ENCODE data around the gene TSPEAR. TPM values are rescaled to one million over a fixed set of nuclear protein-coding genes. Genes with fewer than 3 reads are reported as not detected.

Gene TSPEAR
- total and polyA plus RNA-seq, 2 of the 13 experiments (the other 11 are each of a cell fraction or from before 2014, with no cell fraction given) = 0.07 to 0.32 TPM

DNA sequence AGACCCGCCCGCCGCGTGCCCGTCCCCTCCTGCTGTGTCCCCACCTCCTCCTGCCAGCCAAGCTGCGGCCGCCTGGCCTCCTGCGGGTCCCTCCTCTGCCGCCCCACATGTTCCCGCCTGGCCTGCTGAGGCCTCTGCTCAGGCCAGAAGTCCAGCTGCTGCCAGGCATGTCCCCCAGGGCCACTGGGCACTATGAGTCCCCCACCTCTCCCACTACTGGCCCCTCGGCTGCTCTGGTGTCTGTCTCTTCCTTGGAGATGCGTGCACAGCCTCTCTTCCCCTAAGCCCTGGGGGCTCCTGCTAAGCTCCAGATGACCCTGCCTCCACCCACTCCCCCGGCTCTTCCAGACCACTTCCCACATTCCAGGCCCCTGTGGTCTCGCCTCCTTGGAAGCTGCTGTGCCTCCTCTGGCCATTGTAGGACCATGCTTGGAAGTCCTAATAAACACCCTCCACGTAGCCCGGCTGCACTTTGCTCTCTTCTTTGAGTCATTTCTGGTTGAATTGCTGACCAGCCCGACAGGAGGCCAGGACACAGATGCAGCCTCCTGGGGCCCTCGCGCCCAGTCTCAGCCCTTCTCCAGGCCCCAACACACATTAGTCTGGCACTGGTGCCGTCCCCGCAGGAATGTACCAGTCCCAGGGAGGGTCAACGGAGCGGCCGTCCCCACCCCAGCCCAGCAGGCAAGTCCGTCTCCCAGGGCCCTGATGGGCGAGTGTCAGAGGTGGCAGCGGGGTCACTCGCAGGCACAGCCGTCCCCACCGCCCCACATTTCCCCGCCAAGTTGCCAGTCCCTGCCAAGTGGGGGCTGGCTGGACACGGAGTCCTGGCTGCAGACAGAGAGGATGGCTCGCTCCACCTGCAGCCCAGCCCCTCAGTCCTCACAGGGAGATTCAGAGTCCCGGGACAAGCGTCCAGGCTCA is 13.3 kb downstream of the TSPEAR start (continued):
- TF ChIP-seq SOX13 (IDR thresholded peaks at IDR 0.05) = no peak
- no peak for TF ChIP-seq SOX13 (CRISPR knock-in tag; conservative IDR thresholded peaks at IDR 0.05 in 1 of 2, IDR thresholded peaks at IDR 0.05 in 1 of 2)
- TF ChIP-seq ZNF367 (CRISPR knock-in tag; IDR thresholded peaks at IDR 0.05; ENCODE audit: borderline replicate concordance) = no peak
- peak; percentile 52; the same call in 1 of the 2 replicates for TF ChIP-seq ZNF644 (CRISPR knock-in tag; IDR thresholded peaks at IDR 0.05; ENCODE audit: low read depth)
- TF ChIP-seq ZNF121 (CRISPR knock-in tag; IDR thresholded peaks at IDR 0.05) = no peak
- TF ChIP-seq RFXAP (CRISPR knock-in tag; IDR thresholded peaks at IDR 0.05; ENCODE audit: borderline replicate concordance) = no peak
- peak; percentile 57; the same call in 1 of the 2 replicates for TF ChIP-seq HNF1B (CRISPR knock-in tag; IDR thresholded peaks at IDR 0.05)
- TF ChIP-seq PRPF4 (IDR thresholded peaks at IDR 0.05; ENCODE audit: low read depth, low read length, poor library complexity, severe bottlenecking) = no peak
- no peak for TF ChIP-seq ZBTB33 (CRISPR knock-in tag; IDR thresholded peaks at IDR 0.05)
- TF ChIP-seq POLR2A (IDR thresholded peaks at IDR 0.05; ENCODE audit: insufficient read depth in 1 of 2, low read depth in 2 of 2, low read length in 2 of 2) = no peak
- TF ChIP-seq ATF7 (IDR thresholded peaks at IDR 0.05) = no peak
- TF ChIP-seq ATF7 (CRISPR knock-in tag; IDR thresholded peaks at IDR 0.05) = no peak
- no peak for TF ChIP-seq ZNF264 (CRISPR knock-in tag; IDR thresholded peaks at IDR 0.05)
- TF ChIP-seq ZNF674 (CRISPR knock-in tag; IDR thresholded peaks at IDR 0.05; ENCODE audit: low read depth) = no peak
- TF ChIP-seq CBX1 (IDR thresholded peaks at IDR 0.05; ENCODE audit: low read depth) = no peak
- no peak for TF ChIP-seq ZNF24 (IDR thresholded peaks at IDR 0.05)
- 0 out of 2 replicates have a peak, but pooled peaks have one; percentile 17 for TF ChIP-seq RBAK (CRISPR knock-in tag; IDR thresholded peaks at IDR 0.05)
- no peak for TF ChIP-seq HNRNPK (IDR thresholded peaks at IDR 0.05; ENCODE audit: low read depth, low read length, poor library complexity, severe bottlenecking)
- TF ChIP-seq SNAPC5 (CRISPR knock-in tag; IDR thresholded peaks at IDR 0.05; ENCODE audit: borderline replicate concordance) = no peak
- TF ChIP-seq ASH2L (IDR thresholded peaks at IDR 0.05; ENCODE audit: insufficient read length, low read depth, low read length) = peak; percentile 41
- TF ChIP-seq ZBTB3 (CRISPR knock-in tag; IDR thresholded peaks at IDR 0.05; ENCODE audit: borderline replicate concordance, low read depth) = no peak
- TF ChIP-seq ETV5 (CRISPR knock-in tag; IDR thresholded peaks at IDR 0.05; ENCODE audit: borderline replicate concordance) = no peak
- no peak for TF ChIP-seq ZNF205 (CRISPR knock-in tag; IDR thresholded peaks at IDR 0.05)
- TF ChIP-seq TBX2 (CRISPR knock-in tag; IDR thresholded peaks at IDR 0.05; ENCODE audit: borderline replicate concordance) = peak; percentile 40
- no peak for TF ChIP-seq ZSCAN5A (CRISPR knock-in tag; IDR thresholded peaks at IDR 0.05; ENCODE audit: borderline replicate concordance)
- TF ChIP-seq BCL6 (CRISPR knock-in tag; IDR thresholded peaks at IDR 0.05) = peak; percentile 18; the same call in 1 of the 2 replicates
